HG03064 (cell line): ENCODE measurements around the gene CNN1.
A peak's percentile ranks its signal among the peaks of the same experiment; 100 is the strongest.

ENCODE experiments used
- ATAC-seq: cut with Tn5 transposase; IDR thresholded peaks from one replicate; pipeline ENCODE4 v1.9.1; 2021; ENCODE audit warnings: low read depth; ENCODE audit not compliant: unreplicated experiment

CNN1 gene

DNA sequence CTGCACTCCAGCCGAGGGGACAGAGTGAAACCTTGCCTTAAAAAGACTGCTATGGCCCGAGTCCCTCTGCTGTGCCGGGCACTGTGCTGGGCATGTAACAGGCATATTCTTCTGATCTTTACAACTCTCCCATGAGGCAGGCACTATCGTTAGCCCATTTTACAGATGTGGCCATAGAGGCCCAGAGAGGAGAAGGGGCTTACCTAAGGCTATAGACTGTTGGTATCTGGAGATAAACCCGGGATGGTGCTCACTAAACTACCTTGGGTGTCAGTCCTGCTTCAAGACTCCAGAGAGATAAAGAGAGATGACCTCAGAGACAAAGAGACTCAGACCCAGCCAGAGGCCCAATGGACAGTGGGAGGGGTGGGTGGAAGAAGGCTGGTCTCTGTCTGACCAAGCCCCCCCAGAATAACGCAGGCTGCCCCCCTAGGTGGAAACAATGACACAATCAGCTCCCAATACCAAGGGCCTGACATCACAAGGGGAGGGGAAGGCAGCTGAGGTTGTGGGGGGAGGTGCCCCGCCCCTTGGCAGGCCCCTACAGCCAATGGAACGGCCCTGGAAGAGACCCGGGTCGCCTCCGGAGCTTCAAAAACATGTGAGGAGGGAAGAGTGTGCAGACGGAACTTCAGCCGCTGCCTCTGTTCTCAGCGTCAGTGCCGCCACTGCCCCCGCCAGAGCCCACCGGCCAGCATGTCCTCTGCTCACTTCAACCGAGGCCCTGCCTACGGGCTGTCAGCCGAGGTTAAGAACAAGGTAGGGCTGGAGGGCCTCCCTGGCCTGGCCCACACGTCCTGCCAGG lies at the start of gene CNN1:
CNN1 (plus strand) TSS at position 620 of the 805 bp plus-strand sequence; CDS start at position 697, 77 bp downstream.
- ATAC-seq, result no peak

- no peak for ATAC-seq
Observed at GRCh38 chr19:11489378-11489777, 49.3 kb upstream of the CNN1 start.

DNA sequence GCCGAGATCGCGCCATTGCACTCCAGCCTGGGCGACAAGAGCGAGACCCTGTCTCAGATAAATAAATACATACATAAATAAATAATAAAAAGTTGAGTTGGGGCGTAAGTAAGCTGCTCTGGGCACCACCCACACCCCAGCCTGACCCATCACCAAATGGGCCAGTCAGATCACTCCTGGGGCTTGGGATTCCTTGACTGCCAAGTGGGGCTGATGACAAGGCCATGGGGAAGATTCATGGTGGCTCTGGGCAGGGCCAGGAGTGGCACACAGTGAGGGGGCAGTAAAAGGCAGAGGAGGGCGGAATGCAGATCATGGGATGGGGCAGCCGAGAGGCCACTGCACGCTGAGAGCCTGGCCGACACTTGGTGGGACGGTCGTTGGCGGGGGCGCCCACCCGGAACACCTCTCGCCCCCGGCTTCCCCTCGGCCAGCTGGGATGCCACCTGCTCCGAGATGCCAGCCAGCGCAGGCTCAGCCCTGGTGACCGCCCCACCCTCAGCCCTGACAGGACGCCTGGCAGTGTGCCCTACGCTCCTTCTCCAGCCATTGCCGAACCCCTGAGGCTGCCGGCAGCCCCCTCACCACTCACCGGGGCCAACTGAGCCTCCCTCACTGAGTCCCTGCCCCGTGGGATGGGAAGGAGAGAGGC lies 43.9 kb upstream of the CNN1 start:
- ATAC-seq, result no peak

DNA sequence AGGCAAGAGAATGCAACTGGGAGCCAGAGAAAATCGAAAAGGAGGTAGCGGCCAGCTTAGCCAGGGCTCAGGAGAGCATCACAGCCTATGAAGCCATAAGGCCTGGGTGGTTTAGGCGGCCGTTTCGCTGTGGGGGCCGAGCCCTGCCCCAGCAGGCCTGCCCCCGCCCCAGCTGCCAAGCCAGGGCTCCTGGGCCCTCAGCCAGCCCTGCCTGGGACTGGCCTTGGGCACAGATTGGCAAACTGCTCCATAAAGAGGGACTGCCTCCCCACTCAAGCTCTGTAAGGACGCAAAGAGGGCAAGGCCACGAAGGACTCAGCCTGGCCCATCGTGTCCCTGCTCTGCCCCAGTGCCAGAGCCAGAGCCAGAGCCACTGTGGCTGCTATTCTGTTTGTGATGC lies 43.2 kb upstream of the CNN1 start:
- no peak for ATAC-seq

- no peak for ATAC-seq
Observed at GRCh38 chr19:11495885-11496284, 42.8 kb upstream of the CNN1 start.

DNA sequence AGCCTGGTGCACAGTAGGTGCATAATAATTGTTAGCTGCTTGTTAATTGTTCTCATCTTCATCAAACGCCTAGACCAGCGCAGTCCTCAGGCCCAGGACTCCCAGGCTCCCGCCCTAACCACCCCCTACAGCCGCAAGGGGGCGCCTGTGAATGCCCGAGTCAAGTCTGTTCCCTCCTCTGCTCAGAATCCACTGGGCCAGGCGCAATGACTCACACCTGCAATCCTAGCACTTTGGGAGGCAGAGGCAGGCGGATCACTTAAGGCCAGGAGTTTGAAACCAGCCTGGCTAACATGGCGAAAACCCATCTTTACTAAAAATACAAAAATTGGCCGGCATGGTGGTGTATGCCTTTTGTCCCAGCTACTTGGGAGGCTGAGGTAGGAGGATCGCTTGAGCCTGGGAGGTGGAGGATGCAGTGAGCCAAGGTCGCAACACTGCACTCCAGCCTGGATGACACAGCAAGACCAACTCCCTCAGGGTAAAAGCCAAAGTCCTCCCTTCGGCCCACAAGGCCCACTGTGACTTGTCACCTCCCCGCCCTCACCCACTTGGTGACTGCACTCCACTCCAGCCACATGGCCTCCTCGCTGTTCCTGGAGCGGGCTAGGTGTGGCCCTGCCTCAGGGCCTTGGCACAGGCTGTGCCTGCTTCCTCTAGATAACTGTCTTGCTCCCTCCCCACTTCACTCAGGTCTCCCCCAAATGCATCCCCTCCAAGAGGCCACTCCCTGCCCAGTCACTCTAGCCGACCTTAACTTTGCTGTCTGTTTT lies 42.1 kb upstream of the CNN1 start:
- no peak for ATAC-seq

DNA sequence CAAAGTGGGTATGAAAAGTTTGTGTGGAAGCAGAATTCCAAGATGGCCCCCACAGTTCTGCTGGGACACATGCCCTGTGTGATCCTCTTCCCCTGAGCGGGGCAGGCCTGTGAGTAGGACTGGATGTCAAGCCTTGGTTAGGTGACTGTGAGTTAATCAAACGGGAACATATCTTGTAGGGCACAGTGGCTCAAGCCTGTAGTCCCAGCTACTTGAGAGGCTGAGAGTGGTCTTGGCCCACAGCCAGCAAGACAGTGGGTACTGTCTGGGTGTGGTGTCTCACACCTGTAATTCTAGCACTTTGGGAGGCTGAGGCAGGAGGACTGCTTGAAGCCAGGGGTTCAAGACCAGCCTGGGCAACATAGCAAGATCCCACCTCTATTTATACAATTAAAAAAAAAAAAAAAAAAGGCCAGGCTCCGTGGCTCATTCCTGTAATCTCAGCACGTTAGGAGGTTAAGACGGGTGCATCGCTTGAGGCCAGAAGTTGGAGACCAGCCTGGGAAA lies 39.4 kb upstream of the CNN1 start:
- ATAC-seq, result no peak

- no peak for ATAC-seq
Observed at GRCh38 chr19:11499890-11500420, 38.7 kb upstream of the CNN1 start.

DNA sequence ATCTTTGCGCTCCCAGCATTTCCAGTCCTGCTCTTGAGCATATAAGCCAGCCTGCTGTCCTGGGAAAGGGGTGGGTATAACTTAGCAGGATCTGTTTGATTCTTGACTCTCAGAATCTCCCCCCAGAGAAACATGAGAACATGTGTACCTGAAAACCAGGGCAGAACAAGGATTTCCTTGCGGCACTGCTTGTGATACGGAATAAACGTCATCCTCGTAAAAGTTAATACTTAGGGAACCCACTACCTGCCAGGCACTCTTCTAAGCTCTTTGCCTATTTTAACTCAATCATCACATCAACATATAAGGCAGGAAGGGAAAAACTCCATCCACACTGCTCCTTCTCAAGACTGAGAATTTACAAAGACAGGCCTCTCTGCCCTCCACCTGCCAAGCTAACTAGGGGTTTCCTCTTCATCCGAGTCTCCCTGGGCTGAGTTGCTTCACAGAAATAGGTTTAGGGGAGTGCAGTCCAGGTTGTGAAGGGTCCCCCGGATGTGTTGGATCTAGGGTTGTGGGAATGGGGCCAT lies 34.1 kb upstream of the CNN1 start:
- ATAC-seq, result no peak

GRCh38 chr19:11505032-11505503 lies 33.6 kb upstream of the CNN1 start:
- ATAC-seq, result peak; percentile 70

GRCh38 chr19:11505504-11506100 lies 33.0 kb upstream of the CNN1 start, which contains the start of gene ZNF653:
Gene ZNF653 (minus strand): TSS chr19:11505839. CDS start chr19:11505786, 53 bp downstream.
- ATAC-seq, result peak; percentile 37

DNA sequence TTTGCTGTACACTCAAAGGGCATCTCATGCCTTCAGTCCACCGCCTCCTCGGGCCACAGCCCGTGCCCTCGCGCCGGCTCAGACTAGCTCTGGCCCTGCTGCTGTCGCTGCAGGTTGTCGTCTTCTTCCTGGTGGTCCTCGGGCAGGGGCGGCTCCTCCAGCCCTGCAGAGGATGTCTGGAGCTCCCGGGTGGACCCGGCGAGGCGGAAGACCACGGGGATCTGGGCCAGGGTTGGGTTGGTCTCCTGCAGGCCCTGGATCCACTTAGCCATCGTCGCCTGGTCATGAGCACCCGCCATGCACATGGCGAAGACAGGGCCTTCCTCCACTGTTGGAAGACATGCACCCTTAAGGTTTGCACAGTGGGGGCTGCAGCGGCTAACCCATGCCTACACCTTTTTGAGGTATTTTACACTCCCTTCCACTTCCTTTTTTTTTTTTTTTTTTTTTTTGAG lies 32.5 kb upstream of the CNN1 start:
- ATAC-seq, result peak; percentile 12

DNA sequence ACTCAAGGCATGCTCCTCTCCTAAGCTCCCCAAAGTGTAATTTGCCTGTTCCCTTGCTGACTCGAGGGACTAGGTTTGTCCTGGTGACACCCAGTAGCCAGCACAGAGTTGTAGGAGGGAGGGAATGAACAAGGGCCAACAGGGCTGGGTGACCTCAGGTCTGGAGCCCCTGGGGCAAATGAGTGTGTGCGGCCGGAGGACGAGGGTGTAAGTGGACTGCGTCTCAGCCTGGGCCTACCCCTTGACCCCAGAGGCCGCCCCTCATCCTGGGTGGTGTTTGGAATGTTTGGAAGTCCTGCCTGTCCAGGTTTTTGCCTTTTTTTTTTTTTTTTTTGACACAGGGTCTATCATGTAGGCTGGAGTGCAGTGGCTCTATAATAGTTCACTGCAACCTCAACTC lies 31.7 kb upstream of the CNN1 start:
- no peak for ATAC-seq

GRCh38 chr19:11507370-11508078 lies 31.1 kb upstream of the CNN1 start:
- ATAC-seq, result no peak

- ATAC-seq, result no peak
Observed at GRCh38 chr19:11510444-11510843, 28.2 kb upstream of the CNN1 start.

GRCh38 chr19:11513946-11514345 lies 24.7 kb upstream of the CNN1 start:
- no peak for ATAC-seq

DNA sequence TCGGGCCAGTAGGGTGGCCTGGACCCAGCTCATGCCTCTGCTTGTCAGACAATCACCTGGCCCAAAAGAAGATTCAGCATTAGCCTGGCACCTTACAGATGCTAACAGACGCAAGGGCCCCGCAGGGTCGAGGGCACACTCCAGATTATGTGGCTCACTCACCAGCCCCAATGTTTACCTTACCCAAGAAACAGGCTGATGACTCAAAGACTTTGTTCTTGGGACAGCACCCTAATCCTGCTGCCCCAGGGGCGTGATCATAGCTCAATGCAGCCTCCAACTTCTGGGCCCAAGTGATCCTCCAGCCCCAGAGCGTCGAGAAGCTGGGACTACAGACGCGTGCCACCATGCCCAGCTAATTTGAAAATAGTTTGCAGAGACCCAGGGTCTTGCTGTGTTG lies 19.5 kb upstream of the CNN1 start:
- no peak for ATAC-seq

DNA sequence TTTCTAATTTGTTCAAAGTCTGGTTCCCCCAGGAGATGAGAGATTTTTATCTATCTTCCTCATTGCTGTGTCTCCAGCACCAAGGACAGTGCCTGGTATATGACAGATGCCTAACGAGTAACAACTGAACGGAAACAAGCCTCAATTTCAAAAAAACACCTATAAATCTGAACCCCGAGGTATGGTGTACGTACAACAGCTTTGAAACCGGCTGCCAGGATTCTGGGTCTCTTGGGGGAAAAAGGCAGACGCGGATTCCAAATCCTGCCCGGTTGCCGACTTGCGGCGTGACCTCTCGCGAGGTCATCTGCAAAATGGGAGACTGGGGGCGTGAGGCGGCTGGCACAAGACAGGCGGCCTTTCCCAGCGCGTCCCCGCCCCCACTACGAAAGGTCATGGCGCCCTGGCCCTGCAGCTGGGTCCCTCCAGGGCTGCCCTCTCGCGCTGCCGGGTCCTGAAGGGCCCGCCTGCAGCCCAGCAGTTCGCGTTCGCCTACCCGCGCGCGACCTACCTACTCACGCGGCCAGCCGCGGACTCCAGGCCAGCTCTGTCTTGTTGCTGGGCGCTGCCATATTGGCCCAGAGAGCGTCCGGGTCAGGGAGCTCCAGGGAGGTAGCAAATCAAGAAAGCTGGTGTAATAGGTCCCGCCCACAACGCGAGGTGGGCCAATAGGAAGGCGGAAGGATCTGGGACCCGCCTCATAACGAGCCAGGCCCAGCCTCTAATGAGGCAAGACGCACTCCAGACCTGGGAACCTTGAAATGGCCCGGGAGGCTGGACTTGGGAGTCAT lies 9.9 kb upstream of the CNN1 start, which contains the start of gene ECSIT:
ECSIT (minus strand) TSS at position 584 of the 791 bp plus-strand sequence. CDS start 9,964 bp downstream, outside the sequence.
- ATAC-seq, result peak; percentile 85
